ENCODE data around the gene SOX8.

The SOX8 gene

GRCh38 chr16:1029259-1029545, 47.6 kb downstream of the SOX8 start:
- TF ChIP-seq EGR1 (IDR thresholded peaks at IDR 0.05) = no peak
- no peak for TF ChIP-seq NFIC (IDR thresholded peaks at IDR 0.05)
- TF ChIP-seq CEBPB (IDR thresholded peaks at IDR 0.05) = no peak
- TF ChIP-seq, protein P1, sequence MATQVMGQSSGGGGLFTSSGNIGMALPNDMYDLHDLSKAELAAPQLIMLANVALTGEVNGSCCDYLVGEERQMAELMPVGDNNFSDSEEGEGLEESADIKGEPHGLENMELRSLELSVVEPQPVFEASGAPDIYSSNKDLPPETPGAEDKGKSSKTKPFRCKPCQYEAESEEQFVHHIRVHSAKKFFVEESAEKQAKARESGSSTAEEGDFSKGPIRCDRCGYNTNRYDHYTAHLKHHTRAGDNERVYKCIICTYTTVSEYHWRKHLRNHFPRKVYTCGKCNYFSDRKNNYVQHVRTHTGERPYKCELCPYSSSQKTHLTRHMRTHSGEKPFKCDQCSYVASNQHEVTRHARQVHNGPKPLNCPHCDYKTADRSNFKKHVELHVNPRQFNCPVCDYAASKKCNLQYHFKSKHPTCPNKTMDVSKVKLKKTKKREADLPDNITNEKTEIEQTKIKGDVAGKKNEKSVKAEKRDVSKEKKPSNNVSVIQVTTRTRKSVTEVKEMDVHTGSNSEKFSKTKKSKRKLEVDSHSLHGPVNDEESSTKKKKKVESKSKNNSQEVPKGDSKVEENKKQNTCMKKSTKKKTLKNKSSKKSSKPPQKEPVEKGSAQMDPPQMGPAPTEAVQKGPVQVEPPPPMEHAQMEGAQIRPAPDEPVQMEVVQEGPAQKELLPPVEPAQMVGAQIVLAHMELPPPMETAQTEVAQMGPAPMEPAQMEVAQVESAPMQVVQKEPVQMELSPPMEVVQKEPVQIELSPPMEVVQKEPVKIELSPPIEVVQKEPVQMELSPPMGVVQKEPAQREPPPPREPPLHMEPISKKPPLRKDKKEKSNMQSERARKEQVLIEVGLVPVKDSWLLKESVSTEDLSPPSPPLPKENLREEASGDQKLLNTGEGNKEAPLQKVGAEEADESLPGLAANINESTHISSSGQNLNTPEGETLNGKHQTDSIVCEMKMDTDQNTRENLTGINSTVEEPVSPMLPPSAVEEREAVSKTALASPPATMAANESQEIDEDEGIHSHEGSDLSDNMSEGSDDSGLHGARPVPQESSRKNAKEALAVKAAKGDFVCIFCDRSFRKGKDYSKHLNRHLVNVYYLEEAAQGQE (IDR thresholded peaks at IDR 0.05; ENCODE audit: low read depth) = no peak

GRCh38 chr16:1030473-1030901, 48.9 kb downstream of the SOX8 start:
- TF ChIP-seq EGR1 (IDR thresholded peaks at IDR 0.05) = no peak
- TF ChIP-seq TAF1 (IDR thresholded peaks at IDR 0.05; ENCODE audit: low read depth) = no peak
- TF ChIP-seq MAX (IDR thresholded peaks at IDR 0.05) = no peak
- TF ChIP-seq TCF12 (IDR thresholded peaks at IDR 0.05; ENCODE audit: low read depth) = no peak
- no peak for TF ChIP-seq EP300 (IDR thresholded peaks at IDR 0.05; ENCODE audit: borderline replicate concordance)
- no peak for TF ChIP-seq NFIC (IDR thresholded peaks at IDR 0.05)
- TF ChIP-seq CREB1 (IDR thresholded peaks at IDR 0.05; ENCODE audit: low read depth) = no peak

GRCh38 chr16:1031666-1032065, 50.1 kb downstream of the SOX8 start:
- no peak for TF ChIP-seq CEBPB (IDR thresholded peaks at IDR 0.05)

GRCh38 chr16:1032607-1033006, 51.0 kb downstream of the SOX8 start:
- TF ChIP-seq, protein P1 (IDR thresholded peaks at IDR 0.05; ENCODE audit: low read depth) = no peak
- no peak for TF ChIP-seq TAF1 (IDR thresholded peaks at IDR 0.05; ENCODE audit: low read depth)
- TF ChIP-seq, protein P2, sequence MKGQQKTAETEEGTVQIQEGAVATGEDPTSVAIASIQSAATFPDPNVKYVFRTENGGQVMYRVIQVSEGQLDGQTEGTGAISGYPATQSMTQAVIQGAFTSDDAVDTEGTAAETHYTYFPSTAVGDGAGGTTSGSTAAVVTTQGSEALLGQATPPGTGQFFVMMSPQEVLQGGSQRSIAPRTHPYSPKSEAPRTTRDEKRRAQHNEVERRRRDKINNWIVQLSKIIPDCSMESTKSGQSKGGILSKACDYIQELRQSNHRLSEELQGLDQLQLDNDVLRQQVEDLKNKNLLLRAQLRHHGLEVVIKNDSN (IDR thresholded peaks at IDR 0.05) = no peak
- no peak for TF ChIP-seq EP300 (IDR thresholded peaks at IDR 0.05; ENCODE audit: borderline replicate concordance)
- TF ChIP-seq EGR1 (IDR thresholded peaks at IDR 0.05) = no peak
- TF ChIP-seq TEAD4 (IDR thresholded peaks at IDR 0.05) = no peak
- no peak for TF ChIP-seq CREB1 (IDR thresholded peaks at IDR 0.05; ENCODE audit: low read depth)
- no peak for TF ChIP-seq NFIC (IDR thresholded peaks at IDR 0.05)
- no peak for TF ChIP-seq RAD21 (IDR thresholded peaks at IDR 0.05; ENCODE audit: low read depth)

- TF ChIP-seq, protein P2 (IDR thresholded peaks at IDR 0.05) = no peak
- TF ChIP-seq RAD21 (IDR thresholded peaks at IDR 0.05; ENCODE audit: low read depth) (no peak), MAX (IDR thresholded peaks at IDR 0.05) (no peak), TCF12 (IDR thresholded peaks at IDR 0.05; ENCODE audit: low read depth) (no peak), YY1 (IDR thresholded peaks at IDR 0.05; ENCODE audit: low read depth) (no peak), TAF1 (IDR thresholded peaks at IDR 0.05; ENCODE audit: low read depth) (no peak), ZBTB7A (IDR thresholded peaks at IDR 0.05; ENCODE audit: low read depth) (no peak), EGR1 (IDR thresholded peaks at IDR 0.05) (no peak), CREB1 (IDR thresholded peaks at IDR 0.05; ENCODE audit: low read depth) (no peak), NFIC (IDR thresholded peaks at IDR 0.05) (no peak), CEBPB (IDR thresholded peaks at IDR 0.05) (no peak), TEAD4 (IDR thresholded peaks at IDR 0.05) (no peak), EP300 (IDR thresholded peaks at IDR 0.05; ENCODE audit: borderline replicate concordance) (no peak)
- TF ChIP-seq, protein P1 (IDR thresholded peaks at IDR 0.05; ENCODE audit: low read depth) = no peak
These were observed 51.6 kb downstream of the SOX8 start for GRCh38 chr16:1033128-1033679.

Data from Ishikawa (cell line).